Astrocyte (in vitro differentiated cells and primary cell): ENCODE results near the gene CYTIP. TPM values are rescaled to one million over a fixed set of nuclear protein-coding genes. Genes with fewer than 3 reads are reported as not detected.

ENCODE experiments used
- DNase-seq: peaks from one replicate; pipeline ENCODE4 v3.0.0-alpha.2; 2010; ENCODE audit warnings: low read depth
- FAIRE-seq: peaks from 2 replicates; lab custom pipeline; 2011; peaks lifted over from hg19 to GRCh38; lab: Jason Lieb, UNC
- H2AFZ ChIP-seq: 2 replicates; pipeline ENCODE4 v1.6.0; 2012; ENCODE audit warnings: low read depth, low read length, inconsistent platforms
- H3K27ac ChIP-seq: 2 replicates; pipeline ENCODE4 v1.5.1; 2011; ENCODE audit warnings: low read depth, low read length, inconsistent platforms
- H3K27me3 ChIP-seq: 2 replicates; pipeline ENCODE4 v1.6.0; 2011; ENCODE audit warnings: low read length, inconsistent platforms; ENCODE audit not compliant: insufficient read depth
- H3K36me3 ChIP-seq: 2 replicates; pipeline ENCODE4 v1.5.1; 2011; ENCODE audit warnings: low read length, inconsistent platforms; ENCODE audit not compliant: insufficient read depth
- H3K4me1 ChIP-seq: 2 replicates; pipeline ENCODE4 v1.5.1; 2011; ENCODE audit warnings: low read length, inconsistent platforms; ENCODE audit not compliant: insufficient read depth
- H3K4me2 ChIP-seq: 2 replicates; pipeline ENCODE4 v1.6.0; 2012; ENCODE audit warnings: low read length, inconsistent platforms
- H3K4me3 ChIP-seq: 2 replicates; pipeline ENCODE4 v1.5.1; 2011; ENCODE audit warnings: low read depth, mild to moderate bottlenecking, low read length, inconsistent platforms; ENCODE audit not compliant: insufficient read depth
- H3K79me2 ChIP-seq: 2 replicates; pipeline ENCODE4 v1.6.0; 2012; ENCODE audit warnings: mild to moderate bottlenecking, low read length, inconsistent platforms; ENCODE audit not compliant: insufficient read depth
- H3K9ac ChIP-seq: 2 replicates; pipeline ENCODE4 v1.6.0; 2012; ENCODE audit warnings: mild to moderate bottlenecking, low read length, inconsistent platforms
- H3K9me3 ChIP-seq: 2 replicates; pipeline ENCODE4 v1.5.1; 2012; ENCODE audit warnings: low read depth, mild to moderate bottlenecking, low read length, inconsistent platforms; ENCODE audit not compliant: insufficient read depth
- H4K20me1 ChIP-seq: 2 replicates; pipeline ENCODE4 v1.6.0; 2012; ENCODE audit warnings: low read length, inconsistent platforms; ENCODE audit not compliant: insufficient read depth
- H3K27ac Mint-ChIP-seq: one replicate; pipeline ENCODE4 v1.8.0; 2021; ENCODE audit warnings: mild to moderate bottlenecking, mixed read lengths; ENCODE audit not compliant: unreplicated experiment
- H3K27me3 Mint-ChIP-seq: one replicate; pipeline ENCODE4 v1.8.0; 2021; ENCODE audit warnings: low read depth, mixed read lengths; ENCODE audit not compliant: unreplicated experiment
- H3K36me3 Mint-ChIP-seq: one replicate; pipeline ENCODE4 v1.8.0; 2021; ENCODE audit warnings: low read depth, mixed read lengths; ENCODE audit not compliant: unreplicated experiment
- H3K4me1 Mint-ChIP-seq: one replicate; pipeline ENCODE4 v1.8.0; 2021; ENCODE audit warnings: low read depth, mixed read lengths; ENCODE audit not compliant: unreplicated experiment
- H3K4me3 Mint-ChIP-seq: one replicate; pipeline ENCODE4 v1.8.0; 2021; ENCODE audit warnings: mild to moderate bottlenecking, moderate library complexity, mixed read lengths; ENCODE audit not compliant: unreplicated experiment
- H3K9me3 Mint-ChIP-seq: one replicate; pipeline ENCODE4 v1.8.0; 2021; ENCODE audit warnings: mild to moderate bottlenecking, mixed read lengths; ENCODE audit not compliant: unreplicated experiment
- EZH2 ChIP-seq: IDR thresholded peaks from 2 replicates; pipeline ENCODE4 v1.6.1; 2012; ENCODE audit warnings: mild to moderate bottlenecking, low read length, inconsistent platforms; ENCODE audit not compliant: insufficient read depth
- total RNA-seq: library from RNA; stranded (reverse); gene quantifications from 2 replicates; pipeline ENCODE4 v1.2.1, GENCODE V29; 2021
- TF ChIP-seq, protein P1 (sequence below): IDR thresholded peaks from 2 replicates; pipeline ENCODE4 v1.5.1; 2011; ENCODE audit warnings: low read depth, mild to moderate bottlenecking, inconsistent platforms, low read length, moderate library complexity; ENCODE audit not compliant: insufficient read depth

The CYTIP gene
- total RNA-seq, 1 donor from 2014 or later: 0.16 TPM

DNA sequence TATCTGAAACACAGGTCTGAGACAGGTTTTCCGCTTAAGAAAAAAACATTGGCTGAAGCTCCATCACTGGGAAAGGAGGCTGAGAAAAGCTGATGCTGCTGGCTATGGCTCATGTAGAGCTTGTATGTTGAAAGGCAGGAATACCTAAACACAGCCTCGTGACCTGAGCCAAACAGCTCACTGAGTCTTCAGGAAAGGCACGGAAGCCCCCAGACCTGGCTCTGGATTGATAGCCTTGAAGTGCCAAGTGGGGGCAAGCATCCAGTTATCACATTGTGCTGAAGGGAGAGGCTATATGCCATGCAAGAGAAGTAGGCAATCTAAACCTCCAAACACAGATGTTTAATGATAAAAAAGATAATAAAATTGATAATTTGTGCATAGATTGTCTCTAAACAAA is 21.9 kb downstream of the CYTIP start:
- Mint-ChIP-seq H3K9me3 (peaks cover 3% of the 10 kb centered on the region), H3K4me3 (no peak overlapping the region), H3K4me1 (no peaks in the 10 kb centered on the region), H3K36me3 (no peaks in the 10 kb centered on the region), H3K27ac (no peak overlapping the region), H3K27me3 (no peaks in the 10 kb centered on the region)
- H3K4me3 ChIP-seq: no peak overlapping the region
- no peaks in the 10 kb centered on the region for H3K9me3 ChIP-seq
- no peaks in the 10 kb centered on the region for H3K27me3 ChIP-seq
- no peak overlapping the region for H3K27ac ChIP-seq
- TF ChIP-seq, protein P1, sequence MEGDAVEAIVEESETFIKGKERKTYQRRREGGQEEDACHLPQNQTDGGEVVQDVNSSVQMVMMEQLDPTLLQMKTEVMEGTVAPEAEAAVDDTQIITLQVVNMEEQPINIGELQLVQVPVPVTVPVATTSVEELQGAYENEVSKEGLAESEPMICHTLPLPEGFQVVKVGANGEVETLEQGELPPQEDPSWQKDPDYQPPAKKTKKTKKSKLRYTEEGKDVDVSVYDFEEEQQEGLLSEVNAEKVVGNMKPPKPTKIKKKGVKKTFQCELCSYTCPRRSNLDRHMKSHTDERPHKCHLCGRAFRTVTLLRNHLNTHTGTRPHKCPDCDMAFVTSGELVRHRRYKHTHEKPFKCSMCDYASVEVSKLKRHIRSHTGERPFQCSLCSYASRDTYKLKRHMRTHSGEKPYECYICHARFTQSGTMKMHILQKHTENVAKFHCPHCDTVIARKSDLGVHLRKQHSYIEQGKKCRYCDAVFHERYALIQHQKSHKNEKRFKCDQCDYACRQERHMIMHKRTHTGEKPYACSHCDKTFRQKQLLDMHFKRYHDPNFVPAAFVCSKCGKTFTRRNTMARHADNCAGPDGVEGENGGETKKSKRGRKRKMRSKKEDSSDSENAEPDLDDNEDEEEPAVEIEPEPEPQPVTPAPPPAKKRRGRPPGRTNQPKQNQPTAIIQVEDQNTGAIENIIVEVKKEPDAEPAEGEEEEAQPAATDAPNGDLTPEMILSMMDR: no peak
- TF ChIP-seq EZH2: no peak
- no peaks in the 10 kb centered on the region for H4K20me1 ChIP-seq
- no peak overlapping the region for H3K9ac ChIP-seq
- no peaks in the 10 kb centered on the region for H3K36me3 ChIP-seq
- H2AFZ ChIP-seq: no peak overlapping the region
- H3K4me1 ChIP-seq: no peaks in the 10 kb centered on the region
- H3K79me2 ChIP-seq: no peaks in the 10 kb centered on the region
- no peak for FAIRE-seq
- DNase-seq: no peak
- no peak overlapping the region for H3K4me2 ChIP-seq

DNA sequence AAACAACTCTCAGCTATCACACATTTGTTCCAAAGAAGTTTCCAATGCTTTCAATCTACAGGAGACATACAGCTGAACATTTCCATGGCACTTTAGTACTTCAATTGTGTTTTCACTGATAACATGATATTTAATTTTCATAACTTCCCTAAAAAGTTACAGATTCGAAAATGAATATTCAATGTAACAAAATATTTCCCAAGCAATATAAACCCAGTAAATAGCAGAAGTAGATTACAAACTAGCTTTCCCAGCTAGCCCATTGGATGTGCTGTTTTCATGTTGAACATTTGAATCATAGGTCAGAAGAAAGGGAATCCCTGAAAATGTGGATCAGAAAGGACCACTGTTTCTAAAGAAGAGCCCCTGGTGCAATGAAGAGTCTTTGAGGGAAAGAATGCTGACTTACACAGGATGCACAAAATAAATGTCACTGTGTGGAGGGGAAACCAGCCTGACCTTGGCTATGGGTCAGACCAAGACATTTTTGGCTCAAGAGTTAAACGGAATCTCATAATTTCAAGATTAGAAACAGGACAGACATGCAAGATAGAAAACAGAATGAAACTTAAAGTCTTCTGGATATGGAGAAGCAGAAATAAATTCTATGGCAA is 22.5 kb downstream of the CYTIP start:
- Mint-ChIP-seq H3K9me3 (peaks cover 3% of the 10 kb centered on the region), H3K4me1 (no peaks in the 10 kb centered on the region), H3K36me3 (no peaks in the 10 kb centered on the region), H3K4me3 (no peak overlapping the region), H3K27ac (no peak overlapping the region), H3K27me3 (no peaks in the 10 kb centered on the region)
- Histone ChIP-seq H3K4me1 (no peaks in the 10 kb centered on the region), H3K4me2 (no peak overlapping the region), H3K27ac (no peak overlapping the region), H3K4me3 (no peak overlapping the region), H3K27me3 (no peaks in the 10 kb centered on the region), H3K9me3 (no peaks in the 10 kb centered on the region), H4K20me1 (no peaks in the 10 kb centered on the region), H2AFZ (no peak overlapping the region), H3K79me2 (no peaks in the 10 kb centered on the region), H3K9ac (no peak overlapping the region), H3K36me3 (no peaks in the 10 kb centered on the region)
- FAIRE-seq: no peak
- TF ChIP-seq EZH2: no peak
- TF ChIP-seq, protein P1: no peak
- DNase-seq: no peak

DNA sequence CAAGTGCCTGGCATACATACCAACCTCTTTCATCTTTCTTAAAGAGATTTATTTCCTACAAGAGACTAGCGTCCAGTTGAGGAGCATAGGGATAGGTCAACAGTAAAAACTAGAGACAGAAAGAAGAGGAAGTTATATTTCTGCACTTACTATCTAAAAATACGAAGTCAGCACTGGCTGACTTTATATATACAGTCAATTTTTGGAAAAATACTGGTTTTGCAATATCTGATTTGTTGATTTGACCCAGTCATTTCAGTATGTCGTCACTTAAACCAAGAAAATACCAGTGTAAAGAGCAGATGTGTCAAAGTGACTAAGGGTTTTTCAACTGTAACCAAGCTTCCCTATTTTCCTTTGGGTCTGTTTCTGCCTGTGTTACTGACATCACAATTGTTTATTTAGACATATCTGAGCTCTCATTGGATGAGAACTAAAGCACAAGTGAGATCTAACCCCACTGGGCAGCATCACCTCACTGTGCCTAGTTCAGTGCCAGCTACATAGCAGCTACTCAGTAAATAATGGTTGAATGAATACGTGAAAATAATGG is 23.0 kb downstream of the CYTIP start:
- no peak for DNase-seq
- Histone ChIP-seq H3K9ac (no peak overlapping the region), H3K27me3 (no peaks in the 10 kb centered on the region), H2AFZ (no peak overlapping the region), H3K79me2 (no peaks in the 10 kb centered on the region), H3K4me2 (no peak overlapping the region), H3K27ac (no peak overlapping the region), H3K4me3 (no peak overlapping the region), H4K20me1 (no peaks in the 10 kb centered on the region), H3K36me3 (no peaks in the 10 kb centered on the region), H3K4me1 (no peaks in the 10 kb centered on the region), H3K9me3 (no peaks in the 10 kb centered on the region)
- TF ChIP-seq, protein P1: no peak
- TF ChIP-seq EZH2: no peak
- no peak overlapping the region for H3K27ac Mint-ChIP-seq
- H3K9me3 Mint-ChIP-seq: no peaks in the 10 kb centered on the region
- H3K27me3 Mint-ChIP-seq: no peaks in the 10 kb centered on the region
- FAIRE-seq: no peak
- no peaks in the 10 kb centered on the region for H3K4me1 Mint-ChIP-seq
- H3K4me3 Mint-ChIP-seq: no peak overlapping the region
- H3K36me3 Mint-ChIP-seq: no peaks in the 10 kb centered on the region
